HCT116 (cell line): ENCODE results near the gene PVALEF. TPM values are rescaled to one million over a fixed set of nuclear protein-coding genes. Genes with fewer than 3 reads are reported as not detected.

ENCODE experiments used
- ATAC-seq: fragments of 200-7000 bp; cut with Tn5 transposase; 2 replicates; pipeline ENCODE4 v1.9.1; 2020; ENCODE audit warnings: mild to moderate bottlenecking, moderate library complexity
- BruUV-seq: library from RNA; stranded (reverse); fragments of 400-500 nt; replicated peaks from 2 replicates; lab custom pipeline; 2021; lab: Mats Ljungman, UMichigan
- CTCF ChIA-PET: fragments of 300-600 bp; sonication (Branson Sonifier 250); formaldehyde crosslinking; loops from one replicate; lab custom pipeline; 2021; ENCODE audit warnings: antibody characterized with exemption; lab: Charles Lee
- POLR2A ChIA-PET: fragments of 300-600, 350-600 bp; sonication (Branson Sonifier 250); formaldehyde crosslinking; loops from one replicate; lab custom pipeline; 2021; ENCODE audit warnings: antibody characterized with exemption; lab: Charles Lee
- RAD21 ChIA-PET, 2 experiments: fragments of 300-600 bp; sonication (Branson Sonifier 250); formaldehyde crosslinking; loops; one replicate each; lab custom pipeline; 2023; ENCODE audit warnings: low total read pairs in 2 of 2; ENCODE audit not compliant: uncharacterized antibody in 2 of 2, unreplicated experiment in 2 of 2, low non-redundant PET in 1 of 2; lab: Charles Lee
- DNase-seq: peaks from one replicate; pipeline ENCODE4 v3.0.0-alpha.2; 2010; ENCODE audit warnings: low read depth, low spot score
- H2AFZ ChIP-seq: fragments of 200-600 bp; shearing (Covaris generic), sonication (generic); 2 replicates; pipeline ENCODE4 v1.6.1; 2017; ENCODE audit warnings: low read depth, mixed run types, mixed read lengths, antibody characterized with exemption, low read length; ENCODE audit not compliant: poor library complexity, severe bottlenecking
- H3K27ac ChIP-seq: 2 replicates; pipeline ENCODE4 v1.5.1; 2012; ENCODE audit warnings: low read depth, low read length
- H3K27me3 ChIP-seq: fragments of 200-600 bp; sonication (generic); 2 replicates; pipeline ENCODE4 v1.6.1; 2016; ENCODE audit warnings: mixed run types, low read length, mixed read lengths; ENCODE audit not compliant: insufficient read depth
- H3K36me3 ChIP-seq, 2 experiments: fragments of 200-500 bp in 1 of 2; fragments of 200-600 bp in 1 of 2; sonication (Bioruptor generic) in 1 of 2; sonication (generic) in 1 of 2; 2 replicates each; pipeline versions ENCODE4 v1.5.1 to v1.6.1; 2014 to 2016; ENCODE audit warnings: low read length in 2 of 2, inconsistent platforms in 1 of 2, mixed read lengths in 1 of 2, mixed run types in 1 of 2; ENCODE audit not compliant: insufficient read depth in 2 of 2, control insufficient read depth in 1 of 2
- H3K4me1 ChIP-seq, 2 experiments: fragments of 200-600 bp in 1 of 2; sonication (generic) in 1 of 2; 2 replicates each; pipeline versions ENCODE4 v1.5.1 to v1.6.1; 2012 to 2017; ENCODE audit warnings: low read length in 2 of 2, inconsistent platforms in 1 of 2, mild to moderate bottlenecking in 1 of 2, mixed read lengths in 1 of 2, mixed run types in 1 of 2, moderate library complexity in 1 of 2; ENCODE audit not compliant: insufficient read depth in 2 of 2, control insufficient read depth in 1 of 2
- H3K4me2 ChIP-seq: fragments of 200-600 bp; sonication (generic); 2 replicates; pipeline ENCODE4 v1.6.1; 2017; ENCODE audit warnings: mixed run types, low read length, mixed read lengths
- H3K4me3 ChIP-seq, 2 experiments: fragments of 200-600 bp in 1 of 2; sonication (generic) in 1 of 2; replicated peaks in 1 of 2; 2 replicates each; pipeline ENCODE4 v1.5.1; 2011 to 2016; ENCODE audit warnings: low read length in 2 of 2, control low read depth in 1 of 2, low read depth in 1 of 2, mild to moderate bottlenecking in 1 of 2, mixed read lengths in 1 of 2, mixed run types in 1 of 2
- H3K79me2 ChIP-seq: fragments of 200-600 bp; sonication (generic); 2 replicates; pipeline ENCODE4 v1.6.1; 2017; ENCODE audit warnings: mild to moderate bottlenecking, mixed run types, low read length, moderate library complexity, mixed read lengths; ENCODE audit not compliant: insufficient read depth
- H3K9ac ChIP-seq: fragments of 200-600 bp; sonication (generic); 2 replicates; pipeline ENCODE4 v1.6.1; 2016; ENCODE audit warnings: low read length, mixed read lengths
- H3K9me2 ChIP-seq: fragments of 200-600 bp; sonication (generic), shearing (Covaris generic); 2 replicates; pipeline ENCODE4 v1.6.1; 2017; ENCODE audit warnings: mixed run types, mild to moderate bottlenecking, moderate library complexity; ENCODE audit not compliant: insufficient read depth
- H3K9me3 ChIP-seq, 2 experiments: fragments of 200-500 bp in 1 of 2; fragments of 200-600 bp in 1 of 2; sonication (Bioruptor generic) in 1 of 2; sonication (generic) in 1 of 2; 2 replicates each; pipeline ENCODE4 v1.6.1; 2014 to 2017; ENCODE audit warnings: low read length in 2 of 2, mixed read lengths in 2 of 2, inconsistent platforms in 1 of 2, low read depth in 1 of 2, mild to moderate bottlenecking in 1 of 2, mixed run types in 1 of 2, moderate library complexity in 1 of 2; ENCODE audit not compliant: control insufficient read depth in 1 of 2, insufficient read depth in 1 of 2
- H4K20me1 ChIP-seq: fragments of 200-600 bp; sonication (generic), shearing (Covaris generic); 2 replicates; pipeline ENCODE4 v1.6.1; 2017; ENCODE audit warnings: mixed run types, mild to moderate bottlenecking, moderate library complexity; ENCODE audit not compliant: insufficient read depth
- ATF3 ChIP-seq: IDR thresholded peaks from 2 replicates; pipeline ENCODE4 v1.6.1; 2012
- CBX3 ChIP-seq: IDR thresholded peaks from 2 replicates; pipeline ENCODE4 v1.6.1; 2012; ENCODE audit warnings: low read depth
- CEBPB ChIP-seq: IDR thresholded peaks from 2 replicates; pipeline ENCODE4 v1.6.1; 2012; ENCODE audit warnings: low read depth
- EGR1 ChIP-seq: IDR thresholded peaks from 2 replicates; pipeline ENCODE4 v1.6.1; 2012; ENCODE audit warnings: low read depth
- ELF1 ChIP-seq: IDR thresholded peaks from 2 replicates; pipeline ENCODE4 v1.6.1; 2012; ENCODE audit warnings: low read depth, borderline replicate concordance
- EZH2 ChIP-seq: fragments of 200-600 bp; sonication (generic); IDR thresholded peaks from 2 replicates; pipeline ENCODE4 v1.6.1; 2017; ENCODE audit warnings: antibody characterized with exemption, mixed run types
- EZH2phosphoT487 ChIP-seq: fragments of 200-600 bp; IDR thresholded peaks from 2 replicates; pipeline ENCODE4 v1.6.1; 2018; ENCODE audit warnings: antibody characterized with exemption, borderline replicate concordance
- JUND ChIP-seq: IDR thresholded peaks from 2 replicates; pipeline ENCODE4 v1.6.1; 2012
- POLR2AphosphoS5 ChIP-seq: IDR thresholded peaks from 2 replicates; pipeline ENCODE4 v1.6.1; 2011; ENCODE audit warnings: mild to moderate bottlenecking, low read depth, low read length, moderate library complexity
- RAD21 ChIP-seq: IDR thresholded peaks from 2 replicates; pipeline ENCODE4 v1.6.1; 2012; ENCODE audit warnings: low read depth, mild to moderate bottlenecking
- REST ChIP-seq: IDR thresholded peaks from 2 replicates; pipeline ENCODE4 v1.6.1; 2012; ENCODE audit warnings: low read depth
- SIN3A ChIP-seq: IDR thresholded peaks from 2 replicates; pipeline ENCODE4 v1.6.1; 2012; ENCODE audit warnings: low read depth
- SP1 ChIP-seq: IDR thresholded peaks from 2 replicates; pipeline ENCODE4 v1.6.1; 2012; ENCODE audit warnings: low read depth
- SRF ChIP-seq: IDR thresholded peaks from 2 replicates; pipeline ENCODE4 v1.6.1; 2012; ENCODE audit warnings: low read depth
- YY1 ChIP-seq: IDR thresholded peaks from 2 replicates; pipeline ENCODE4 v1.6.1; 2011; ENCODE audit warnings: low read length, low read depth, moderate library complexity, mild to moderate bottlenecking; ENCODE audit not compliant: insufficient replicate concordance; ENCODE audit errors: extremely low read depth
- ZFX ChIP-seq: fragments of 450-650 bp; IDR thresholded peaks from 2 replicates; pipeline ENCODE4 v1.6.1; 2017
- ZNF274 ChIP-seq: fragments of 200-500 bp; sonication (Bioruptor generic); IDR thresholded peaks from 2 replicates; pipeline ENCODE4 v1.6.1; 2014; ENCODE audit warnings: mild to moderate bottlenecking, low read depth, low read length, inconsistent platforms
- intact Hi-C: fragments of 100-400 bp; cut with micrococcal nuclease; formaldehyde crosslinking; loops from 2 replicates; pipeline ENCODE4 v1.10.0; 2022
- total RNA-seq: library from RNA; stranded (reverse); gene quantifications from one replicate; pipeline ENCODE4 v1.2.1, GENCODE V29; 2021; ENCODE audit not compliant: unreplicated experiment

The PVALEF gene
- total RNA-seq, 1 experiment from 2014 or later, result not detected

GRCh38 chr17:81150377-81151077 is 14.8 kb upstream of the PVALEF start (continued):
- TF ChIP-seq REST, result no peak

GRCh38 chr17:81151278-81151677 is 14.0 kb upstream of the PVALEF start:
- CTCF ChIA-PET, result no interaction called here
- RAD21 ChIA-PET, result no interaction called here

More at GRCh38 chr17:81151278-81151677, 14.0 kb upstream of the PVALEF start:
- no peak overlapping the region for H3K4me3 ChIP-seq
- no peak overlapping the region for H3K4me2 ChIP-seq
- H3K9me3 ChIP-seq, result no peaks in the 10 kb centered on the region
- no peak overlapping the region for H3K27ac ChIP-seq
- TF ChIP-seq SP1 (no peak), POLR2AphosphoS5 (no peak), ZFX (no peak), ELF1 (no peak), EZH2phosphoT487 (no peak), YY1 (no peak), EZH2 (no peak), ATF3 (no peak), CBX3 (no peak), RAD21 (no peak), JUND (no peak), SRF (no peak), ZNF274 (no peak), REST (no peak), EGR1 (no peak), CEBPB (no peak), SIN3A (no peak)
- TF ChIP-seq, all 23 proteins: peak for 0
- no peak overlapping the region for H3K9ac ChIP-seq
- H3K27me3 ChIP-seq, result peaks cover 14% of the 10 kb centered on the region; the same call in 1 of the 2 replicates
- no peaks in the 10 kb centered on the region for H3K4me1 ChIP-seq
- H4K20me1 ChIP-seq, result no peaks in the 10 kb centered on the region
- H2AFZ ChIP-seq, result no peak overlapping the region
- no peak for DNase-seq
- POLR2A ChIA-PET, result no interaction called here
- no peak for ATAC-seq
- H3K79me2 ChIP-seq, result no peaks in the 10 kb centered on the region
- intact Hi-C loops, result no loop called here
- no peaks in the 10 kb centered on the region for H3K9me2 ChIP-seq
- no peaks in the 10 kb centered on the region for H3K36me3 ChIP-seq
- BruUV-seq, result no TSS peak
